Adrenal gland (tissue), 12 donors: ENCODE measurements around the gene MIPOL1. TPM values are rescaled to one million over a fixed set of nuclear protein-coding genes. Genes with fewer than 3 reads are reported as not detected.

Experiments
- DNase-seq, 7 donors: peaks; one replicate each; pipeline ENCODE4 v3.0.0-alpha.2; 2019 to 2020
- H3K27ac ChIP-seq, 5 donors: fragments of 200-600 bp; sonication (generic) in 4 of 5; 1 replicate in 3 of 5; 2 replicates in 2 of 5; pipeline versions ENCODE4 v1.5.1 to v1.8.0; 2016 to 2020; ENCODE audit warnings: mild to moderate bottlenecking in 1 of 5
- H3K27me3 ChIP-seq: fragments of 200-600 bp; 2 replicates; pipeline ENCODE4 v1.8.0; 2021
- H3K36me3 ChIP-seq, 2 donors: fragments of 200-600 bp; replicated peaks in 1 of 2; 1 replicate in 1 of 2; 2 replicates in 1 of 2; pipeline versions ENCODE4 v1.5.1 to v1.8.0; 2018 to 2022
- H3K4me1 ChIP-seq, 2 donors: fragments of 200-600 bp; replicated peaks in 1 of 2; 1 replicate in 1 of 2; 2 replicates in 1 of 2; pipeline versions ENCODE4 v1.5.1 to v1.8.0; 2018 to 2021
- H3K4me3 ChIP-seq, 4 donors: fragments of 200-600 bp; sonication (generic) in 3 of 4; one replicate each; pipeline ENCODE4 v1.5.1; 2016 to 2018
- H3K9me3 ChIP-seq, 3 donors: fragments of 200-600 bp; sonication (generic) in 1 of 3; replicated peaks in 1 of 3; 1 replicate in 2 of 3; 2 replicates in 1 of 3; pipeline versions ENCODE4 v1.5.1 to v1.8.0; 2016 to 2021
- POLR2A ChIP-seq, 2 donors: fragments of 450-650 bp; IDR thresholded peaks; one replicate each; pipeline ENCODE4 v1.6.1; 2017; ENCODE audit warnings: antibody characterized with exemption in 2 of 2, mild to moderate bottlenecking in 2 of 2, moderate library complexity in 1 of 2
- WGBS, 4 donors: extraction: QIAGEN DNeasy Blood & Tissue Kit in 2 of 4; methylation state at CpG; one replicate each; pipeline versions ENCODE4 v1.1.5 to v1.1.7; 2013 to 2017; 5-methylcytosine and 5-hydroxymethylcytosine counted together
- intact Hi-C, 2 donors: fragments of 100-400 bp; cut with DNase I; formaldehyde crosslinking; loops; one replicate each; pipeline versions ENCODE4 v1.14.1 to v1.15.0; 2022 to 2023
- polyA plus RNA-seq, 3 donors: library from polyadenylated mRNA; stranded (reverse); fragments of 200-250 nt in 2 of 3; fragments of 350-450 nt in 1 of 3; fragmentation: Illumina TruSeq in 1 of 3; extraction: RNeasy Lipid Tissue Mini Kit (QIAGEN cat#74804) in 1 of 3; gene quantifications; one replicate each; pipeline ENCODE4 v1.2.3, GENCODE V29; 2013 to 2014
- total RNA-seq, 9 donors: library from RNA; depleted of rRNA in 4 of 9; stranded (reverse); fragments of >200 nt in 4 of 9; fragments of 120-200 nt in 1 of 9; fragmentation: NEBNext Ultra II Directional in 1 of 9; extraction: Animal tissue kit (Norgen Biotek cat#: 25700) in 1 of 9; gene quantifications; one replicate each; pipeline versions ENCODE4 v1.1.0 to v1.2.4, GENCODE V29; 2013 to 2023
- TF ChIP-seq, protein P1 (sequence below), 6 experiments: fragments of 450-650 bp in 4 of 6; fragments of 200-600 bp in 2 of 6; sonication (generic) in 1 of 6; IDR thresholded peaks; 1 replicate in 5 of 6; 2 replicates in 1 of 6; pipeline versions ENCODE4 v1.5.1 to v1.8.0; 2016 to 2021; ENCODE audit warnings: antibody characterized with exemption in 6 of 6, mild to moderate bottlenecking in 2 of 6, moderate library complexity in 1 of 6
- donor health status: healthy with polysubstance abuse.
- donor health status: Bipolar disorder and iron deficiency.
- donor health status: DM: yes; HTN: yes; CAD: no.
- donor health status: DM: no; HTN: no; CAD: no.
- donor health status: DM: no; HTN: no; CAD: no.
- donor health status: DM: yes; HTN: yes; CAD: no.

The MIPOL1 gene
- total and polyA plus RNA-seq, 12 donors: 2.6 to 19.1 (median 7.8) TPM

DNA sequence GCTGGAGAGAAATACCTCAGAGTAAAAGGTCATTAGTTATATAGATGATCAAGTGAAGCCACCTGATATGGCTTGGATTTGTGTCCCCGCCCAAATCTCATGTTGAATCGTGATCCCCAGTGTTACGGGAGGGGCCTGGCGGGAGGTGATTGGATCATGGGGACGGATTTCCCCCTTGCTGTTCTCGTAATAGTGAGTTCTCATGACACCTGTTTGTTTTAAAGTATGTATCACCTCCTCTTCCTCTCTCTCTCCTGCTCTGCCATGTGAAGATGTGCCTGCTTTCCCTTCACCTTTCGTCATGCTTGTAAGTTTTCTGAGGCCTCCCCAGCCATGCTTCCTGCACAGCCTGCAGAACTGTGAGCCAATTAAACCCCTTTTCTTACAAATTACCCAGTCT lies 272.5 kb downstream of the MIPOL1 start:
- H3K4me3 ChIP-seq: no peak overlapping the region
- TF ChIP-seq, protein P1, sequence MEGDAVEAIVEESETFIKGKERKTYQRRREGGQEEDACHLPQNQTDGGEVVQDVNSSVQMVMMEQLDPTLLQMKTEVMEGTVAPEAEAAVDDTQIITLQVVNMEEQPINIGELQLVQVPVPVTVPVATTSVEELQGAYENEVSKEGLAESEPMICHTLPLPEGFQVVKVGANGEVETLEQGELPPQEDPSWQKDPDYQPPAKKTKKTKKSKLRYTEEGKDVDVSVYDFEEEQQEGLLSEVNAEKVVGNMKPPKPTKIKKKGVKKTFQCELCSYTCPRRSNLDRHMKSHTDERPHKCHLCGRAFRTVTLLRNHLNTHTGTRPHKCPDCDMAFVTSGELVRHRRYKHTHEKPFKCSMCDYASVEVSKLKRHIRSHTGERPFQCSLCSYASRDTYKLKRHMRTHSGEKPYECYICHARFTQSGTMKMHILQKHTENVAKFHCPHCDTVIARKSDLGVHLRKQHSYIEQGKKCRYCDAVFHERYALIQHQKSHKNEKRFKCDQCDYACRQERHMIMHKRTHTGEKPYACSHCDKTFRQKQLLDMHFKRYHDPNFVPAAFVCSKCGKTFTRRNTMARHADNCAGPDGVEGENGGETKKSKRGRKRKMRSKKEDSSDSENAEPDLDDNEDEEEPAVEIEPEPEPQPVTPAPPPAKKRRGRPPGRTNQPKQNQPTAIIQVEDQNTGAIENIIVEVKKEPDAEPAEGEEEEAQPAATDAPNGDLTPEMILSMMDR (IDR thresholded peaks at IDR 0.05): no peak
- no peak for TF ChIP-seq POLR2A (IDR thresholded peaks at IDR 0.05)
- no peaks in the 10 kb centered on the region for H3K27me3 ChIP-seq
- intact Hi-C loops: no loop called here
- H3K4me1 ChIP-seq: no peaks in the 10 kb centered on the region
- DNase-seq: no peak
- H3K9me3 ChIP-seq: no peaks in the 10 kb centered on the region
- no peak overlapping the region for H3K27ac ChIP-seq
- H3K36me3 ChIP-seq: no peaks in the 10 kb centered on the region
- WGBS, 4 donors: 84 to 96% (median 90%) methylated on average over 7 of the region's 7 CpGs

DNA sequence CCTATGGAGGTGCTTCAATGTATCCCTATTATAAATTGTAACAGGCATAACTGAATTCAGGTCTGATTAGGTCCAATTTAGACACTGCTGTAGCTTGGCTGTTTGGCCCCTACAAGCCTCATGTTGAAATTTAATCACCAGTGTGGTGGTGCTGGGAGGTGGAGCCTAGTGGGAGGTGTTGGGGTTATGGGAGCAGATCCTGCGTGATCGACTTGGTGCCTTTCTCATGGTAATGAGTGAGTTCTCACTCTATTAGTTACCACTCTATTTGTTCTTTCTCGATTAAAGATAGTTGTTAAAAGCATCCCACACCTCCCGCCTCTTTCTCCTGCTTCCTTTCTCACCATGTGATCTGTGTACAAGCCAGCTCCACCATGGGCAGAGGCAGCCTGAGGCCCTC lies 275.2 kb downstream of the MIPOL1 start:
- intact Hi-C loops: no loop called here
- Histone ChIP-seq H3K9me3 (no peaks in the 10 kb centered on the region), H3K27ac (no peak overlapping the region), H3K36me3 (no peaks in the 10 kb centered on the region), H3K27me3 (no peaks in the 10 kb centered on the region), H3K4me3 (no peak overlapping the region), H3K4me1 (no peaks in the 10 kb centered on the region)
- TF ChIP-seq POLR2A (IDR thresholded peaks at IDR 0.05): no peak
- TF ChIP-seq, protein P1 (IDR thresholded peaks at IDR 0.05): no peak
- 59 to 69% (median 62%) methylated on average over 4 of the region's 4 CpGs for WGBS, 4 donors
- no peak for DNase-seq

DNA sequence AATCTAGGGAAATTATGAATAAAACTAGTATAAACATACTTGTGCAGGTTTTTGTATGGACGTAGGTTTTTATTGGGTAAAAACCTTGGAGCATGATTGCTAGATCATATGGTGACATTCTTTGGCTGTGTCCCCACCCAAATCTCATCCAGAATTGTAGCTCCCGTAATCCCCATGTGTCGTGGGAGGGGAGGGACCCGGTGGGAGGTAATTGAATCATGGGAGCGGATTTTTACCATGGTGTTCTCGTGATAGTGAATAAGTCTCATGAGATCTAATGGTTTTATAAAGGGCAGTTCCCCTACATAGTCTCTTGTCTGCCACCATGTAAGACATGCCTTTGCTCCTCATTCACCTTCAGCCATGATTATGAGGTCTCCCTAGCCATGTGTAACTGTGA lies 276.5 kb downstream of the MIPOL1 start:
- no peak overlapping the region for H3K27ac ChIP-seq
- no peaks in the 10 kb centered on the region for H3K9me3 ChIP-seq
- TF ChIP-seq POLR2A (IDR thresholded peaks at IDR 0.05): no peak
- TF ChIP-seq, protein P1 (IDR thresholded peaks at IDR 0.05): no peak
- no peak for DNase-seq
- 91 to 94% (median 93%) methylated on average over 6 of the region's 6 CpGs for WGBS, 4 donors
- intact Hi-C loops: no loop called here
- no peaks in the 10 kb centered on the region for H3K36me3 ChIP-seq
- H3K4me3 ChIP-seq: no peak overlapping the region
- H3K27me3 ChIP-seq: no peaks in the 10 kb centered on the region
- H3K4me1 ChIP-seq: no peaks in the 10 kb centered on the region

DNA sequence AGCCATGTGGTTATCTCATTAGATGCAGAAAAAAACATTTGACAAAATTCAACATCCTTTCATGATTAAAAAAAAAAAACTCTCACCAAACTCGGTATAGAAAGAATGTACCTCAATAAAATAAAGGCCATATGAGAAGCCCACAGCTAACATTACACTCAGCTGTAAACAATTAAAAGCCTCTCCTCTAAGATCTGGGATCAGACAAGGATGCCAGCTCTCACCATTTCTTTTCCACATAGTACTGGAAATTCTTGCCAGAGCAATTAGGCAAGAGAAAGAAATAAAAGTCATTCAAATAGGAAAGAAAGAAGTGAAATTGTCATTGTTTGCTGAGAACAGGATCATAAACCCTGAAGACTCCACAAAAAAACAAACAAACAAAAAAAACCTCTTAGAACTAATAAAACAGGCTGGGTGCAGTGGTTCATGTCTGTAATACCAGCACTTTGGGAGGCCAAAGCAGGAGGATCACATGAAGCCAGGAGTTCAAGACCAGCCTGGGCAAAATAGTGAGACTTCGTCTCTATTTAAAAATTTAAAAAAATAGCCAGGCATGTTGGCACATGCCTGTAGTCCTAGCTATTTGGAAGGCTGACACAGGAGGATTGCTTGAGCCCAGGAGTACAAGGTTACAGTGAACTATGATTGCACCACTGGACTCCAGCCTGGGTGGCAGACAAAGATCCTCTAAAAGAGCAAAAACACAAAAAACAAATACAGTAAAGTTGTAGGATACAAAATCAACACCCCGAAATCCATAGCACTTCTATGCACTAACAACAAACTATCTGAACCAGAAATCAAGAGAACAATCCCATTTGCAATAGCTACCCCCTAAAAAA lies 282.9 kb downstream of the MIPOL1 start:
- WGBS, 4 donors: 82 to 89% (median 88%) methylated on average over 3 of the region's 3 CpGs

More for the DNA sequence above, 282.9 kb downstream of the MIPOL1 start:
- H3K4me3 ChIP-seq: no peak overlapping the region
- no peak for DNase-seq
- intact Hi-C loops: no loop called here
- no peak for TF ChIP-seq POLR2A (IDR thresholded peaks at IDR 0.05)
- TF ChIP-seq, protein P1 (IDR thresholded peaks at IDR 0.05): no peak
- no peaks in the 10 kb centered on the region for H3K4me1 ChIP-seq
- H3K27me3 ChIP-seq: no peaks in the 10 kb centered on the region
- no peak overlapping the region for H3K27ac ChIP-seq
- no peaks in the 10 kb centered on the region for H3K9me3 ChIP-seq
- no peaks in the 10 kb centered on the region for H3K36me3 ChIP-seq
